DND-41 (cell line): Measurements from ENCODE around the gene C10orf62.

ENCODE experiments used
- ATAC-seq: fragments of 200-7000 bp; cut with Tn5 transposase; 3 replicates; pipeline ENCODE4 v1.9.1; 2021; ENCODE audit warnings: low read depth; ENCODE audit not compliant: insufficient read depth
- DNase-seq: peaks from one replicate; pipeline ENCODE4 v3.0.0-alpha.2; 2020
- H2AFZ ChIP-seq: 2 replicates; pipeline ENCODE4 v1.6.0; 2012; ENCODE audit warnings: low read depth, low read length
- H3K27ac ChIP-seq: 2 replicates; pipeline ENCODE4 v1.5.1; 2012; ENCODE audit warnings: low read length, inconsistent platforms
- H3K27me3 ChIP-seq: fragments of 200-600 bp; sonication (generic); 2 replicates; pipeline ENCODE4 v1.6.0; 2012; ENCODE audit warnings: low read length, mild to moderate bottlenecking, inconsistent platforms; ENCODE audit not compliant: insufficient read depth, poor library complexity
- H3K36me3 ChIP-seq: 2 replicates; pipeline ENCODE4 v1.5.1; 2012; ENCODE audit warnings: low read length, inconsistent platforms; ENCODE audit not compliant: insufficient read depth
- H3K4me1 ChIP-seq: 2 replicates; pipeline ENCODE4 v1.5.1; 2012; ENCODE audit warnings: mild to moderate bottlenecking, low read length; ENCODE audit not compliant: insufficient read depth
- H3K4me2 ChIP-seq: 2 replicates; pipeline ENCODE4 v1.6.0; 2012; ENCODE audit warnings: mild to moderate bottlenecking, moderate library complexity, low read length, inconsistent platforms; ENCODE audit not compliant: insufficient read depth
- H3K4me3 ChIP-seq, 2 experiments: fragments of 200-600 bp in 1 of 2; shearing (Covaris generic) in 1 of 2; 2 replicates each; pipeline ENCODE4 v1.5.1; 2012 to 2016; ENCODE audit warnings: inconsistent platforms in 2 of 2, low read length in 2 of 2, mild to moderate bottlenecking in 2 of 2, low read depth in 1 of 2, moderate library complexity in 1 of 2
- H3K79me2 ChIP-seq: 2 replicates; pipeline ENCODE4 v1.6.0; 2012; ENCODE audit warnings: low read length, inconsistent platforms; ENCODE audit not compliant: insufficient read depth
- H3K9ac ChIP-seq: 2 replicates; pipeline ENCODE4 v1.6.0; 2012; ENCODE audit warnings: low read depth, mild to moderate bottlenecking, inconsistent platforms, low read length, moderate library complexity
- H3K9me3 ChIP-seq: 2 replicates; pipeline ENCODE4 v1.5.1; 2012; ENCODE audit warnings: low read length, moderate library complexity, mild to moderate bottlenecking, inconsistent platforms; ENCODE audit not compliant: insufficient read depth, severe bottlenecking
- H4K20me1 ChIP-seq: 2 replicates; pipeline ENCODE4 v1.6.0; 2012; ENCODE audit warnings: low read length; ENCODE audit not compliant: insufficient read depth
- EZH2 ChIP-seq: IDR thresholded peaks from 3 replicates; pipeline ENCODE4 v1.6.1; 2012; ENCODE audit warnings: borderline replicate concordance, low read depth, mild to moderate bottlenecking, moderate library complexity, low read length, inconsistent platforms; ENCODE audit not compliant: severe bottlenecking
- TF ChIP-seq, protein P1 (sequence below): IDR thresholded peaks from 2 replicates; pipeline ENCODE4 v1.5.1; 2012; ENCODE audit warnings: borderline replicate concordance, low read length, moderate library complexity, mild to moderate bottlenecking; ENCODE audit not compliant: poor library complexity, severe bottlenecking; ENCODE audit errors: extremely low read depth

C10orf62 gene

DNA sequence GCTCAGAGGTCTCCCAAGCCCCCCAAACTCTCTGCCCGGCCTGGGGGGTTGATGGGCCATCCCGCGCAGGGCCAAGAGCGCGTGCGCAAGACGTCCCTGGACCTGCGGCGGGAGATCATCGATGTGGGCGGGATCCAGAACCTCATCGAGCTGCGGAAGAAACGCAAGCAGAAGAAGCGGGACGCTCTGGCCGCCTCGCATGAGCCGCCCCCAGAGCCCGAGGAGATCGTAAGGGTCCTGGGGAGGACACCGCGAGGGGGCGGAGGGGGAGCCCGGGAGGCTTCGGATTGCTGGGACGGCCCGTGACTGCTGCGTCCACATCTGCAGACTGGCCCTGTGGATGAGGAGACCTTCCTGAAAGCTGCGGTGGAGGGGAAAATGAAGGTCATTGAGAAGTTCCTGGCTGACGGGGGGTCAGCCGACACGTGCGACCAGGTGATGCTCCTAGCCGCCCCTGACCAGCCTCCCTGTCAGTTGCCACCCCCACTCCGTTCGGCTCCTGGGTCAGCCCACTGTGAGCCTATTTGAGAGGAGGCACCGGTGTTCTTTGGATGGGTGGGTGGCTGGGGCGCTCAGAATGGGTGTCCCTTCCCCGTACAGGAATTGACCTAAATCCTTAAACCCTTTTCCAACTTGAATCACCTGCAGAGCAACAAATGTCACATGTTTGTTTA lies 11.2 kb upstream of the C10orf62 start:
- no peak overlapping the region for H3K9ac ChIP-seq
- H3K4me3 ChIP-seq: no peak overlapping the region
- H3K9me3 ChIP-seq: no peaks in the 10 kb centered on the region
- H3K36me3 ChIP-seq: no peaks in the 10 kb centered on the region
- no peaks in the 10 kb centered on the region; the same call in 1 of the 2 replicates for H4K20me1 ChIP-seq
- no peaks in the 10 kb centered on the region for H3K4me1 ChIP-seq
- no peak overlapping the region for H3K27ac ChIP-seq
- ATAC-seq: no peak
- DNase-seq: no peak
- H2AFZ ChIP-seq: no peak overlapping the region
- no peaks in the 10 kb centered on the region for H3K27me3 ChIP-seq
- H3K4me2 ChIP-seq: no peak overlapping the region
- H3K79me2 ChIP-seq: no peaks in the 10 kb centered on the region
- TF ChIP-seq, protein P1, sequence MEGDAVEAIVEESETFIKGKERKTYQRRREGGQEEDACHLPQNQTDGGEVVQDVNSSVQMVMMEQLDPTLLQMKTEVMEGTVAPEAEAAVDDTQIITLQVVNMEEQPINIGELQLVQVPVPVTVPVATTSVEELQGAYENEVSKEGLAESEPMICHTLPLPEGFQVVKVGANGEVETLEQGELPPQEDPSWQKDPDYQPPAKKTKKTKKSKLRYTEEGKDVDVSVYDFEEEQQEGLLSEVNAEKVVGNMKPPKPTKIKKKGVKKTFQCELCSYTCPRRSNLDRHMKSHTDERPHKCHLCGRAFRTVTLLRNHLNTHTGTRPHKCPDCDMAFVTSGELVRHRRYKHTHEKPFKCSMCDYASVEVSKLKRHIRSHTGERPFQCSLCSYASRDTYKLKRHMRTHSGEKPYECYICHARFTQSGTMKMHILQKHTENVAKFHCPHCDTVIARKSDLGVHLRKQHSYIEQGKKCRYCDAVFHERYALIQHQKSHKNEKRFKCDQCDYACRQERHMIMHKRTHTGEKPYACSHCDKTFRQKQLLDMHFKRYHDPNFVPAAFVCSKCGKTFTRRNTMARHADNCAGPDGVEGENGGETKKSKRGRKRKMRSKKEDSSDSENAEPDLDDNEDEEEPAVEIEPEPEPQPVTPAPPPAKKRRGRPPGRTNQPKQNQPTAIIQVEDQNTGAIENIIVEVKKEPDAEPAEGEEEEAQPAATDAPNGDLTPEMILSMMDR: no peak
- no peak for TF ChIP-seq EZH2

DNA sequence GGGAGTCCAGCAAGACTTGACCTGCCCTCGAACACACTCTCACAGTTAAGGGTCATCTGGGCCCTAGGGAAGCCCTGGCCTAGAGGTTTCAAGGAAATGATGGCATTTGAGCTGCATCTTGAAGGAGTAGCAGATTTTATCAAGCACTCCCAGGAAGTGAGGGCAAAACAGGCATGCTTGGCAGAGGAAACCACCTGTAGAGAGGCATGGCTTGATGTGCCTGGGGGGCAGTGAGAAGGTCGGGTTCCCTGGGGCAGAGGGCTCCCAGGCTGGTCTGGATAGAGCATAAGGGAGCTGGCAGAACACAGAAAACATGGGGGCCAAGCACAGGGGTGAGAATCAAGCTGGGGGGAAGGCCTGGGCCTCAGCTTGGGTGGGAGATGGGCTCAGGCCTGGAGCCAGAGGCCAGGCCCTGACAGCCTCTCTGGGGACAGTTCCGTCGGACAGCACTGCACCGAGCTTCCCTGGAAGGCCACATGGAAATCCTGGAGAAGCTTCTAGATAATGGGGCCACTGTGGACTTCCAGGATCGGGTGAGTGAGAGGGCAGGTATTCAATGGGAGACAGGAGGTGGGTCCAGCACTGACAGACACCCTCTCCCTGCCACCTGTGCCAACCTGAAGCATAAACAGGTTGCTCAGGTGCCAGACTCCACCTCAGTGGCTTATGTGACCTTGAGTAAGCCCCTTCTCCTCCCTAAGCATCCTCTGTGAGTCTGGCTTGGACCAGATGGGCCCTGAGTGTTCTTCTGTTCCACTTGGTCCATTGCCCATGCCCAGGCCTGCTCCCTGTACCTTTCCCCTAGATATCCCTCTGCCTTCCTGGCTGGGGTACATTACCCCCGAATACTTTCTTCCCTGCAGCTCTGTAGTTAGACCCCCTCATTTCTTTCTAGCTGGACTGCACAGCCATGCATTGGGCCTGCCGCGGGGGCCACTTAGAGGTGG lies 8.8 kb upstream of the C10orf62 start:
- H3K4me2 ChIP-seq: no peak overlapping the region
- no peaks in the 10 kb centered on the region; the same call in 1 of the 2 replicates for H4K20me1 ChIP-seq
- DNase-seq (no peak), ATAC-seq (no peak)
- TF ChIP-seq, protein P1: no peak
- no peak for TF ChIP-seq EZH2
- no peaks in the 10 kb centered on the region for H3K27me3 ChIP-seq
- no peaks in the 10 kb centered on the region for H3K36me3 ChIP-seq
- no peaks in the 10 kb centered on the region for H3K9me3 ChIP-seq
- H3K79me2 ChIP-seq: no peaks in the 10 kb centered on the region
- no peak overlapping the region for H2AFZ ChIP-seq
- H3K9ac ChIP-seq: no peak overlapping the region
- H3K27ac ChIP-seq: no peak overlapping the region
- no peak overlapping the region for H3K4me3 ChIP-seq
- H3K4me1 ChIP-seq: no peaks in the 10 kb centered on the region

DNA sequence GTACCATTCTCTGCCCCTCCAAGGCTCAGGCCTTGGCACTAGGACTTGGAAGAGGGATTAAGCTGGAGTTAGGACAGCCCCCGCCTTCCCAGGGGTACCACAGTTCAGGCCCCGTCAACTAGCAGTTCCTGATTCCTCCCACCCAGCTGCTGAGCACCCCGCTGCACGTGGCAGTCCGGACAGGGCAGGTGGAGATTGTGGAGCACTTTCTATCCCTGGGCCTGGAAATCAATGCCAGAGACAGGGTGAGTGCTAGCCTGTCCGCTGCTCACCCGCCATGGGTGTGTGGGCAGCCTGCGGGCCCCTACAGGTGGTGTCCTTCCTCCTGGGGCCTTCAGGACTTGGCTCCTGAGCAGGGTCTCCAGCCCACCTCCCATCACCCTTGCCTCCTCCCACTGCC lies 7.4 kb upstream of the C10orf62 start:
- no peak overlapping the region for H3K4me2 ChIP-seq
- no peak overlapping the region for H3K9ac ChIP-seq
- H3K4me3 ChIP-seq: no peak overlapping the region
- no peaks in the 10 kb centered on the region for H3K79me2 ChIP-seq
- H3K27ac ChIP-seq: no peak overlapping the region
- no peaks in the 10 kb centered on the region; the same call in 1 of the 2 replicates for H4K20me1 ChIP-seq
- TF ChIP-seq, protein P1: no peak
- TF ChIP-seq EZH2: no peak
- H2AFZ ChIP-seq: no peak overlapping the region
- DNase-seq (no peak), ATAC-seq (no peak)
- H3K9me3 ChIP-seq: no peaks in the 10 kb centered on the region
- no peaks in the 10 kb centered on the region for H3K36me3 ChIP-seq
- peaks cover 6% of the 10 kb centered on the region for H3K27me3 ChIP-seq
- H3K4me1 ChIP-seq: no peaks in the 10 kb centered on the region
